ENCODE data around the gene TNFAIP8L3.

TNFAIP8L3 gene

DNA sequence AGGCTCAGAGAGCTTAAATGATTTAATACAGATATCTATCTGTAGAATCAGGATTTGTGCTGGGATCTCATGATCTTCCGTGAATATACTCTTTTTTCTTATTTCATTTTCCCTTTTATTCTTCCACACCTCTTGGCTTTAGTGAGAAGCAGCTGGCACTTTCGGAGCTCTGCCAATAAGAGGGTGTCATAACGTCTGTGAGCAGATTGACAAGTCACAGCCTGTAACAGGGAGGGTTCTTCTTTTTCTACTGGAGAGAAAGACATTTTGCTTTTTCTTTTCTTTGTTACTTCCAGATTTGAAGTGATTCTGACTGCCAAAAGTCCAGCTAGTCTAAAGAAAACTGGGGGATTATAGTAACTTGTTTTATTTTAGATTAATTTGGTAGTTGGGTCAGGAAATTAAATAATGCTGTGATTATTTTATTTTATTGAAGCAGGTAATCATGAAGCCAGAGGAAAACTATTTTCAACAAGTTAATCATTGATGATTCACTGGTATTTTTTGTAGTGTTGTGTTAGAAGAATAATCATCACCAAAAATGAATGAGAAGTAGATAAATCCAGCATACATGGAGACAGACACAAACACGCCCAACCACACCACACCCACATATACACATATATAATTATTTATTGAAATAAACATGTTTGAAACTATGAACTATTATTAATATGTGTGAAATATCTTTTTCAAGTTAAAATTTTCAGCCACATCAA lies 69.8 kb downstream of the TNFAIP8L3 start:
- Histone ChIP-seq H3K27ac (no peak overlapping the region), H3K9me3 (replicated peaks in 1 of 11) (peaks cover 2 to 14% (median 8%) of the 10 kb centered on the region in 11 experiments; a peak in 15 of 22 replicates), H4K20me1 (no peaks in the 10 kb centered on the region)

GRCh38 chr15:51023499-51023898 lies 71.2 kb downstream of the TNFAIP8L3 start:
- Histone ChIP-seq H3K4me2 (no peak overlapping the region), H3K27me3 (no peaks in the 10 kb centered on the region), H3K27ac (no peak overlapping the region), H3K4me1 (peaks cover 0 to 10% (median 0%) of the 10 kb centered on the region in 10 experiments; a peak in 3 of 20 replicates), H3K36me3 (peaks cover 0 to 23% (median 0%) of the 10 kb centered on the region in 11 experiments; a peak in 6 of 22 replicates), H3K4me3 (no peak overlapping the region), H4K20me1 (no peaks in the 10 kb centered on the region), H3K9ac (no peak overlapping the region), H3K9me3 (replicated peaks in 1 of 11) (peaks cover 9 to 27% (median 19%) of the 10 kb centered on the region in 11 experiments; a peak in 20 of 22 replicates)
- no peak for TF ChIP-seq Cebpa-rat (IDR thresholded peaks at IDR 0.05)

More for the DNA sequence above, 69.8 kb downstream of the TNFAIP8L3 start:
- no peak for TF ChIP-seq Cebpa-rat (IDR thresholded peaks at IDR 0.05)
- H3K4me1 ChIP-seq: peaks cover 0 to 10% (median 0%) of the 10 kb centered on the region in 10 experiments; a peak in 3 of 20 replicates
- H3K27me3 ChIP-seq: no peaks in the 10 kb centered on the region
- H3K4me3 ChIP-seq: no peak overlapping the region
- H3K9ac ChIP-seq: no peak overlapping the region
- peaks cover 0 to 17% (median 0%) of the 10 kb centered on the region in 11 experiments; a peak in 6 of 22 replicates for H3K36me3 ChIP-seq
- H3K4me2 ChIP-seq: no peak overlapping the region

DNA sequence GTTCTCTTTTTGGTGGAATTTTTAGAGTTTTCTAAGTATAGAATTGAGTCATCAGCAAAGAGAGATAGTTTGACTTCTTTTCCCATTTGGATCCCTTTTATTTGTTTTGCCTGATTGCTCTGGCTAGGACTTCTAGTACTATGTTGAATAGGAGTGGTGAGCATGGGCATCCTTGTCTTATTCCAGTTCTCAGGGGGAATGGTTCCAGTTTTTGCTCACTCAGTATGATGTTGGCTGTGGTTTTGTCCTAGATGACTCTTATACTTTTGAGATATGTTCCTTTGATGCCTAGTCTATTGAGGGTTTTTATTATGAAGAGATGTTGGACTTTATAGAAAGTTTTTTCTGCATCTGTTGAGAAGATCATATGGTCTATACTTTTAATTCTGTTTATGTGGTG lies 72.5 kb downstream of the TNFAIP8L3 start:
- H3K4me3 ChIP-seq: no peak overlapping the region
- no peak overlapping the region for H3K27ac ChIP-seq
- peaks cover 0 to 10% (median 0%) of the 10 kb centered on the region in 10 experiments; a peak in 3 of 20 replicates for H3K4me1 ChIP-seq
- no peak for TF ChIP-seq Cebpa-rat (IDR thresholded peaks at IDR 0.05)
- H3K9me3 ChIP-seq (replicated peaks in 1 of 11): peaks cover 9 to 21% (median 19%) of the 10 kb centered on the region in 11 experiments; a peak in 20 of 22 replicates
- H4K20me1 ChIP-seq: no peaks in the 10 kb centered on the region
- H3K9ac ChIP-seq: no peak overlapping the region
- H3K4me2 ChIP-seq: 0 out of 22 replicates have a peak overlapping the region, but pooled peaks of 1 of the 11 experiments have one; percentile 11
- no peaks in the 10 kb centered on the region for H3K27me3 ChIP-seq
- peaks cover 0 to 23% (median 0%) of the 10 kb centered on the region in 11 experiments; a peak in 6 of 22 replicates for H3K36me3 ChIP-seq

DNA sequence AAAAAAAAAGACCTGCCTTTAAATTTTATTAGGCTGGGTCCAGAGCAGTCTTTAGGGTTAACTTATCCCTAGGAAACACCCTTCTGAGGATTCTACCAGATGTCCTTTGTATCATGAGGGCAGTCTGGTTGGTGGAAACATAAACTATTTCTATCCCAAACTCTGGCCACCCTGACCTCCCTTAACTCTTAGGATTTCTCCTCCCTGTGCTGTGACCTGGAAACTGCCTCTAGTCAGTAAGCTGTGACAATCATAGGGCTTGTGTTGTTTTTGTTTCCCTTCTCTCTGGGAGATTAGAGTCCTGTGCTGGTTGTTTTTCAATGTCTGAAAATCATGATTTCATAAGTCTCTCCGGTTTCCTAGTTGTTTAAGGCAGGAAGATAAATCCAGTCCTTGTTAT lies 78.1 kb downstream of the TNFAIP8L3 start:
- Histone ChIP-seq H4K20me1 (no peaks in the 10 kb centered on the region), H3K36me3 (peaks cover 0 to 21% (median 0%) of the 10 kb centered on the region in 11 experiments; a peak in 4 of 22 replicates), H3K4me2 (no peak overlapping the region), H3K27me3 (no peaks in the 10 kb centered on the region), H3K4me3 (no peak overlapping the region), H3K9ac (no peak overlapping the region), H3K27ac (no peak overlapping the region), H3K9me3 (replicated peaks in 1 of 11) (peaks cover 9 to 23% (median 20%) of the 10 kb centered on the region in 11 experiments; a peak in 20 of 22 replicates), H3K4me1 (no peaks in the 10 kb centered on the region)
- no peak for TF ChIP-seq Cebpa-rat (IDR thresholded peaks at IDR 0.05)

- Histone ChIP-seq H3K27ac (no peak overlapping the region), H3K27me3 (no peaks in the 10 kb centered on the region), H3K9me3 (replicated peaks in 1 of 11) (peaks cover 0 to 15% (median 5%) of the 10 kb centered on the region in 11 experiments; a peak in 9 of 22 replicates), H3K4me1 (no peaks in the 10 kb centered on the region), H4K20me1 (no peaks in the 10 kb centered on the region), H3K36me3 (peaks cover 7 to 59% (median 20%) of the 10 kb centered on the region in 11 experiments; a peak in 19 of 22 replicates), H3K4me2 (no peak overlapping the region), H3K9ac (no peak overlapping the region), H3K4me3 (no peak overlapping the region)
- TF ChIP-seq Cebpa-rat (IDR thresholded peaks at IDR 0.05): no peak
Observed at GRCh38 chr15:51011212-51011611, 83.5 kb downstream of the TNFAIP8L3 start.

- Histone ChIP-seq H3K9ac (no peak overlapping the region), H4K20me1 (no peaks in the 10 kb centered on the region), H3K4me1 (peaks cover 0 to 18% (median 0%) of the 10 kb centered on the region in 10 experiments; a peak in 6 of 20 replicates), H3K27me3 (no peaks in the 10 kb centered on the region), H3K9me3 (replicated peaks in 1 of 11) (peaks cover 0 to 15% (median 5%) of the 10 kb centered on the region in 11 experiments; a peak in 9 of 22 replicates), H3K36me3 (peaks cover 25 to 71% (median 46%) of the 10 kb centered on the region in 11 experiments), H3K4me3 (no peak overlapping the region), H3K4me2 (no peak overlapping the region), H3K27ac (no peak overlapping the region)
- no peak for TF ChIP-seq Cebpa-rat (IDR thresholded peaks at IDR 0.05)
Observed at GRCh38 chr15:51007131-51007666, 87.5 kb downstream of the TNFAIP8L3 start.

All from BLaER1 treated with 17β-estradiol and CSF1 and Interleukin-3, amounts not matched to agents 10 nM and 100 nM (cell line).